ENCODE measurements around the gene BLM.
"Not testable (repeated sequence)": the region's sequence is repeated elsewhere in the genome, so short reads cannot be mapped to it uniquely, and the experiment has no call there.

BLM gene

GRCh38 chr15:90840157-90840855 lies 123.2 kb downstream of the BLM start:
- no peak overlapping the region for H3K4me3 ChIP-seq (ENCODE audit: low read depth, low read length)
- DNase-seq (ENCODE audit: low read depth) = no peak
- no peak for TF ChIP-seq CTCF (conservative IDR thresholded peaks at IDR 0.05; ENCODE audit: low read depth, low read length)

GRCh38 chr15:90840954-90841353 lies 123.8 kb downstream of the BLM start:
- no peak for TF ChIP-seq CTCF (conservative IDR thresholded peaks at IDR 0.05; ENCODE audit: low read depth, low read length)
- no peak overlapping the region for H3K4me3 ChIP-seq (ENCODE audit: low read depth, low read length)
- no peak for DNase-seq (ENCODE audit: low read depth)

GRCh38 chr15:90844696-90845095 lies 127.5 kb downstream of the BLM start:
- no peak for TF ChIP-seq CTCF (conservative IDR thresholded peaks at IDR 0.05; ENCODE audit: low read depth, low read length)
- DNase-seq (ENCODE audit: low read depth) = no peak
- no peak overlapping the region for H3K4me3 ChIP-seq (ENCODE audit: low read depth, low read length)

GRCh38 chr15:90845201-90845949 lies 128.2 kb downstream of the BLM start:
- DNase-seq (ENCODE audit: low read depth) = peak; percentile 87
- H3K4me3 ChIP-seq (ENCODE audit: low read depth, low read length) = no peak overlapping the region
- TF ChIP-seq CTCF (conservative IDR thresholded peaks at IDR 0.05; ENCODE audit: low read depth, low read length) = no peak

- H3K4me3 ChIP-seq (ENCODE audit: low read depth, low read length); DNase-seq (ENCODE audit: low read depth): not testable (repeated sequence)
Measured at GRCh38 chr15:90849424-90849823, 132.3 kb downstream of the BLM start.

- TF ChIP-seq CTCF (conservative IDR thresholded peaks at IDR 0.05; ENCODE audit: low read depth, low read length) = no peak
- DNase-seq (ENCODE audit: low read depth) = no peak
Measured at GRCh38 chr15:90851114-90851513, 134.0 kb downstream of the BLM start.

GRCh38 chr15:90851940-90852339 lies 134.8 kb downstream of the BLM start:
- TF ChIP-seq CTCF (conservative IDR thresholded peaks at IDR 0.05; ENCODE audit: low read depth, low read length) = no peak
- H3K4me3 ChIP-seq (ENCODE audit: low read depth, low read length) = no peak overlapping the region
- no peak for DNase-seq (ENCODE audit: low read depth)

More at GRCh38 chr15:90851114-90851513, 134.0 kb downstream of the BLM start:
- no peak overlapping the region for H3K4me3 ChIP-seq (ENCODE audit: low read depth, low read length)

Measured in choroid plexus epithelial cell (primary cell).